Measurements from ENCODE around the gene RASD2.

- TF ChIP-seq POLR2AphosphoS5 (IDR thresholded peaks at IDR 0.05; ENCODE audit: insufficient read depth in 1 of 2, low read depth in 1 of 2) (no peak), CTCF (IDR thresholded peaks at IDR 0.05) (no peak)
These were observed 20.2 kb downstream of the RASD2 start for GRCh38 chr22:35560824-35561223.

All from vagina (tissue), 2 donors.